CD4-positive, alpha-beta T cell treated with Interleukin-17A for 1 hour (primary cell): ENCODE data around the gene IL4R.

Experiments
- DNase-seq: peaks from one replicate; pipeline ENCODE4 v3.0.0-alpha.2; 2020

IL4R gene

DNA sequence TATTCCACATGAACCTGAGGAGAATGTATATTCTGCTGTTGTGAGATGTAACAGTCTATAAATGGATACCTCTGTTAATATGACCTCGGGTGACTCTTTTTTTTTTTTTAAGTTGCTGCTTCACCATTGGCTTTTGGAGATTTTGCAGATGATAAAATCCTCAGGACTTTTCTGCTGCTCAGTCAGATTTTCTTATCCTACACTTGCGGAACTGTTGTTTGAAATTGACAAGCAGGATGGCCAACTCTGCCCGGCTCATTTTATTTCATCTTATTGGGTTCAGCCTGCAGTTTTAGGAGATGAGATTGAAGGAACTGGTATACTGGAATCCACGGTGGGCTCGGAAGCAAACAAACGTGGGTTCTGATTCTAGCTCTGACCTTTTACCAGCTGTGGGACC lies 19.3 kb downstream of the IL4R start:
- no peak for DNase-seq

DNA sequence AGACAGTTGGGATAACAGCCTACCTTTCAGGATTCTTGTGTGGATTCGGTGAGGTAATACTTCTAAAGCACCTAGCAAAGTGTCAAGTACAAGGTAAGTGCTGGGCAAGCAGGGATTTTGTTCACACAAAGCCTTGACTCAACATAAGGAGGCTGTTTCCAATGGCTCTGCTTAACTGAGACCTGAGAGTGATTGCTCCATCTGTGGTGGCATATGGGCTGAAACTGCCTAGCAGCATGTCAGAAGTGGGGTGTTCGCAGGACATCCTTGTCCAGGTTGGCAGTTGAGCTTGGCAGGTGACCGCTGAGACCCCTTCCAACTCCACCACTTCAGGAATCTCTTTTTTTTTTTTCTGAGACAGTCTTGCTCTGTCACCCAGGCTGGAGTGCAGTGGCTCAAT lies 19.8 kb downstream of the IL4R start:
- no peak for DNase-seq

DNA sequence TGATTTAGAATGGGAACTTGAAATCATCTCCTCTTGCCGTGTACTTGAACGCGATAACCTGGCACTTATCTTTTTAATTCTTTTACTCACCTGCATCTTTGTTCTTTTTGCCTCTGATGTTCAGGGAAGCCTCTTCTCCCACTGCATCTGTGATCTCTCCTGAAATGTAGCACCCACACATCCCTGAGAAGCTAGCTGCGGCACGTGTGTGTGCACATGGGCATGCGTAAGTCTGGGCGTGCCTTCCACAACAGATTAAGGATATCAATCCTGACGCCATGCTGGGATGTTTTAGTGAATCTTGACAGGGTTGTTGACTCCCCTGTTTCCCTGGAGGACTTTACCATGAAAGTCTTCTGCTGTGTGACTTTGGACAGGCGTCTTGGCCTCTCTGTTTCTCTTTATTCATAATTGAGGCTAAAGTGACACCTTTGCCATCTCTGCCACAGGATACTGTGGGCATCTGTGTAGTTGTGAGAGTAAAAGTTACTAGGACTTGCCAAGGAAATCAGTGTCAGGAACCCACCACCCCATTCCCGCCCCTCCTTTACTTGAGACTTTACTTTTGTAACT lies 20.5 kb downstream of the IL4R start:
- no peak for DNase-seq

DNA sequence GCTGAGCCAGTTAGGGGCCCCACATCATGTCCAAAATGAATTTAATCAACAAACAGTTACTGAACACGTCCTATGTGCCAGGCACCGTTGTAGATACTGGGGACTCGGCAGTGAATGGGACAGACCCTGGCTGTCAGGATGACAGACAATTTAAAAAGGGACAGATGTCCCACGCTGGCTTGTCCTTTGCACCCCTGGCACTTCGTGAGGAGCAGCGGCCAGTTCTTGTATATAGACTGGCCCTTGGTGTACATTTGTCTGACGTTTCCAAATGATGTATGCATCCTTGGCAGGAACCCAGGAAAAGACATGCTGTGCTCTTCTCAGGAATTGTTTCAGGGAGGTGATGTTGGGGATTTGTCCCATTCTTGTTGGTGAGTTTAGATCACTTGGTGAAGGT lies 21.1 kb downstream of the IL4R start:
- no peak for DNase-seq

DNA sequence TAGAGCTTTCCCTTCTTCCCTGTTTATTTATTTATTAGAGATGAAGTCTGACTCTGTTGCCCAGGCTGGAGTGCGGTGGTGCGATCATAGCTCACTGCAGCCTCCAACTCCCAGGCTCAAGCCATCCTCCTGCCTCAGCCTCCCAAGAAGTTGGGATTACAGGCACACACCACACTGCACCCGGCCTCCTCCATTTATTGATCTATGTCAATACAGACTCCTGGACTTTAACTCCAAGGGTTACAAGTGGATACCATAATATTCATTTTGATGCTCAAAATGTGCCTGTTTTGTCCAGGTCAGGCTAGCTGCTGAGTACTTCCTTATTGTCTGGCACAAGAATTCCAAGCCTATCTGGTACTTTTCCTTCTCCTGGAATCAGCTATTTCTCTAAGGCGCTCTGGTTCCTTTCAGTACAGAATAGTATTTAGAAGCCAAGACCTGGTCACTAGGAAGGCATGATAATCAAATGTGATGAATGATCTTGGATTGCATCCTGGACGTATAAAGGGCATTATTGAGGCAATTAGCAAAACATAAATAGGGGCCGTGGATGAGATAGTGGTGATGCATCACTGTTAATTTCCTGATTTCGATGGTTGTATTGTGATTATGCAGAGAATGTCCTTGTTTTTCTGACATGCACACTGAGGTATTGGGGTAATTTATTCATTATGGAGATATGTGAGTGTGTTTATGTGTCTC lies 21.7 kb downstream of the IL4R start:
- DNase-seq, result no peak

DNA sequence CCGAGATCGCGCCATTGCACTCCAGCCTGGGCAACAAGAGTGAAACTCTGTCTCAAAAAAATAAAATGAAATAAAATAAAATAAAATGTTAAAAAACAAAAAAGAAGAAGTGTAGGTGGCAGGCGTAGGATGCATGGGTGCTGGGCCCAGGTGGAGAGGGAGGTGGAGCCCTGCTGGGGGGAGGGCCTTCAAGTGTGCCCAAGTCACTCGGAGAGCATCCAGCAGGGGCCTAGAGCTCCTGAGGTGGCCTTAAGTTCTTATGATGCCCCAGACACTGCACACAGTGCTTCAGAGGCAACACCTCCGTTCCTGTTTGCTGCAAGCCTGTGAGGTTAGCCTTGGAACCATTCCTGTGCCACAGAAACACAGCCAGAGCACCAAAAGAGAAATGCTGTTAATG lies 23.2 kb downstream of the IL4R start:
- DNase-seq, result no peak

DNA sequence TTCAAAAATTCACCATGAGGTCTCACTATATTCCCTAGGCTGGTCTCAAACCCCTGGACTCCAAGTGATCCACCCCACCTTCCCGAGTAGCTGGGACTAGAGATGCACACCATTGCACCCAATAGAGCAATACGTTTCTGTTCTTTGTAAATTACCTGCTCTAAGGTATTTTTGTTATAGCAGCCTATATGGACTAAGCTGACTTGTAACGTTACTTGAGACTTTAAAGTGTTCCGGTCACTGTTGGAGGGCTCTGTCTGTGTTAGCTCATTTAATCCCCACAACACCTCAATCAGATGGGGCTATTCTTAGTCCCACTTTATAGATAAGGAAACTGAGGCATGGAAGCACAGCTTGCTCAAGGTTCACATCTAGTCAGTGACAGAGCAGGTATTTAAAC lies 25.4 kb downstream of the IL4R start:
- DNase-seq, result no peak

DNA sequence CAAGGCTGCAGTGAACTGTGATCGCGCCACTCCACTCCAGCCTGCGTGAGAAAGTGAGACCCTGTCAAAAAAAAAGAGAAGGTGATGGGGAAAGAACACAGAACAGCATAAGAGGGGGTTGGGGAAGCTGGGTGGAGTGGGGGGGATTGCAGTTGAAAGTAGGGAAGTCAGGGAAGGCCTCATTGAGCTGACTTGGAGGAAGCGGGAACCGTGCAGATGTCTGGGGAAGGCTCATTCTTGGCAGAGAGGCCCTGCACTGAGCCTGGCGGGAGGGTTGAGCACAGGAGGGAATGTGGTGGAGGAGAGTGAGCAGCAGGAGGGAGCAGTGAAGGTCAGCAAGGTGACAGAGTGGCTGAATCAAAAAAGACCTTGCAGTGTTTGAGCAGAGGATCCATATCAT lies 26.9 kb downstream of the IL4R start:
- no peak for DNase-seq

DNA sequence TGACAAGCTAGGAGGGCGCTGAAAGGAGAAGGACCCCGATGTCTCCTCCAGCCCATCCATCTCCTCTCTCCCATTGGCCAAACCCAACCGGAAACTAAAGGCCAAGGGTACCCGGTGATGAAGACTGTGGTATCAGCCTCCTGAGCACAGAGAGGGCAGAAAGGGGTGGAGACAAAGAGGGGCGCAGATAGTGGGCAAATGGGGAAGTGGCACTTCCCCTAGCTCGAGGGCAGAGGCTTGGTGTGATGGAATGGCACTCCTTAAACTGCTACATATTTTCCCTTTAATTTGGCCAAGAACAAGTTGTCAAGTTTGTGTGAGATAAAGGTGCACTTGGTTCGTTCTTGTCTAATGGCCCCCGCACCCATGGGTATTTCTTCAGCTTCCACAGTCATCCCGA lies 27.8 kb downstream of the IL4R start:
- DNase-seq, result no peak

DNA sequence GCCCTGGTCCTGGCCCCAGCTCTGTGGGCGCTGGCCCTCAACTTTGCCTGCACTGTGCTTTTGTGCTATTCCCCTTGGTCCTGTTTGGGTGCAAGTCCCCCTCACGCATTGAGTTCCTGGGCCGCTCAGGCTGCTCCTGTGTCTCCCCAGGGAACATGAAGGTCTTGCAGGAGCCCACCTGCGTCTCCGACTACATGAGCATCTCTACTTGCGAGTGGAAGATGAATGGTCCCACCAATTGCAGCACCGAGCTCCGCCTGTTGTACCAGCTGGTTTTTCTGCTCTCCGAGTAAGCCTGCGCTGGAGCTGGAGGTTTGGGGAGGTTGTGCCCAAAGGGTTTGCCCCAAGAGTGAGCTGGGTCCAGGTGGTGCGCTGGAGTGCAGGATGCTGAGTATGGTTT lies 28.2 kb downstream of the IL4R start:
- DNase-seq, result no peak

DNA sequence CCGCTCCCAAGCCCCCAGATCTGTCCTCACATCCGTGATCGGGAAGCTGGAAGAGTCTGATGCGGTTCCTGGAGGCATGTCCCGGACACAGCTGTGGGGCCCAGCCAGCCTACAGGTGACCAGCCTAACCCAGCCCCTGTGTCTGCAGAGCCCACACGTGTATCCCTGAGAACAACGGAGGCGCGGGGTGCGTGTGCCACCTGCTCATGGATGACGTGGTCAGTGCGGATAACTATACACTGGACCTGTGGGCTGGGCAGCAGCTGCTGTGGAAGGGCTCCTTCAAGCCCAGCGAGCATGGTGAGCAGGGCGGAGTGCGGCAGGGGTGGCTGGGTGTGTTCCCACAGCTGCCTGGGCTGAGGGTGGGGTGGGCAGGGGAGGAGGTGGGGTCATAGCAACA lies 30.9 kb downstream of the IL4R start:
- DNase-seq, result no peak

DNA sequence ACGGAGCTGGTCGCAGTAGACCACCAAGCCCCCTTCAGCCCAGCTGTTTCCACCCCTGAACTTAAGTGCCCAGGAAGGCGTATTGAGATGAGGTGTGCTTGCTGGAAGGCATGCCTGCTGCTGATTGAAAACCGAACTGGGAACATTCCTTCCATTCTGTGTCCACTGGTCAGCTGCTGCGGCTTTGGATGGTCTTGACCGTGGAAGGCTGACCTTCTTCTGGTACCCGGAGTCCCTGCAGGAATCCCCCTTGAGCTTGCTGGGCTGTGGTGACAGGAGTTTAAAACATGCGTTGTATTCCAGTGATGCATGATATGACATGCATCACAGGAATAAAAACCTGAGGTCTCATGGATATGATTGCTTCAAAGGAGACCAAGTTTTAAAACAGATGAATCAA lies 31.4 kb downstream of the IL4R start:
- no peak for DNase-seq

DNA sequence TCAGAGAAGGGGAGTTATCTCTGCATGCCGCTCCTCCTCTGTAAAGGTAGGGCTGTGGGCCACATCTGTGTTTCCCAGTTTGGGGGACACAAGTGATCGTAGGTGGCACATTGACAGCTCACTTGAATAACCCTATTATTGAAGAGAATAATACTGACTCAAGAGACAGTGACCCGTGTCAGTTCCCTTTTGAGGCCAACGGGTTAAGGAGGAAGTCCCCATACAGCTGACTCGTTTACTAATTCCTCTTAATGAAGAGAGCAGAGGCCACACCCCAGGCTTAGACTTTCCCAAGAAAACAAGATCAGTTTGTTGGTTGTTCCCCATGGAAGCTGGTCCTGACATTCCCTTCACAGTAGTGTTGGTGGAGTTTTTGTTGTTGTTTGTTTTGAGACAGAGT lies 33.0 kb downstream of the IL4R start:
- no peak for DNase-seq

DNA sequence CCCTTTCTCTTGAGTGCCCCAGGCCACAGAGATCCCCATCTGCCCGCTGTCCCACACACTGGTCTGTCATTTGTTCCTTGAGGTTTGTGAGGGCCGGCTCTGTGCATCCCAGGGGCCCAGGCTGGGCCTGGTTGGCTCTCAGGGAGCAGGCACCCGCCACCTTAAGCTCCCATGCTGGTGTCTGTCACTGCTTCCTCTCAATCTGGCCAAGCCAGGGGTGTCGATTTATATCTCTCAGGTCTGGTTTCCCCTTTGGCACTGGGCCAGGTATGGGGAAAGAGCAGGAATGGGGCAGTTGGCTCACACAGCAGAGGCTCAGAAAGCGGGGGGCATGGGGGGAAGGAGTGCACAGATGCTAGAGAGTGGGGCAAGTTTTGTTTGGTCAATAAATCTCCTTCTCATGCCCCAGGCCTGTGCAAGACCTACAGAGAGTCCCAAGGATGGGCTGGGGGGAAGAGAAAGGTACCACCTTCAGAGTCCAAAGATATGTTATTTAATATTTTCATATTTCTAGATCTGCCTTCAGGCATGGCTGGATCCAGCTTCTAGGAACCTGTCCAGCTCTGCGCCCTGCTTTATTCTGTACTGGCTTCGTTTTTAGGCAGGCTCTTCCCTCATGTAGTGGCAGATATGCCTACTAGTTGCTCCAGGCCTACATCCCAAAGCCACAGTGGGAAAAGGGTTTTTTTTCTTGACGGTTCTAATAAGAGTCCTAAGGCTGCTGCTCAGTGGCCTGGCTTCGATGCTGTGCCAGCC lies 34.3 kb downstream of the IL4R start:
- no peak for DNase-seq

DNA sequence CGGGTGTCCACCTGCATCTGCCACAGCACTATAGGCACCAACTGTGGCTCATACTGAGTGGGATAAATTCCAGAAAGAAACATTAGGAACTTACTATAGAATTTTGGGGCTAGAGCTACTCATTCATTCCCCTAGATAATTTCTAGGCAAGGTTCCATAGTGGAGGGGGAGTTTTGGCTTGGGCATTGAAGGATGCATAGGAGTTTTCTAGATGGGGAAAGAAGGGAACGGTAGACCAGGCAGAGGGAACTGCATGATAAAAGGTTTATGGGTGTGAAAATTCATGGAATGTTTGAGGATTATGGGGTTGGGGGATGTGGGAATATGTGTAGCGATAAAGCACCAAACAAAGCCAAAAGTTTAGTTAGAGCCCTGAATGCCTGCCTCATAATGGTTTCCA lies 35.5 kb downstream of the IL4R start:
- no peak for DNase-seq

DNA sequence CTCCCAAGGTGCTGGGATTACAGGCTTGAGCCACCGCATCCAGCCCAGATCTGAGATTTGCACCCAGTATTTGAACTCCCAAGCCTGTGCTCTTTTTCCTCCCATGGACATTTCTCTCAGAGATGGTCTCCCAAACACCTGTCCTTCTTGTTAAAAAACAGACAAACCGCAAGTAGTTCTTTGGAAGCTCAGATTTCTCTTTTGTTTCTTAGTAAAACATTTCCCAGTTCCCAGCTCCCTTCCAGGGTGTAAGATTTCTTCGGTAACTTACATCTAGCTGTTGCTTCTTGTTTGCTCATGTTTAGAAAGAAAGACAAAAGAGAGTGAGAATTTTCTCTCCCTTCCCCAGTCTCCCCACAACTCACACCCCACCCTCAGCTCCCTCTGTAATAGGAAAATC lies 36.2 kb downstream of the IL4R start:
- DNase-seq, result no peak

DNA sequence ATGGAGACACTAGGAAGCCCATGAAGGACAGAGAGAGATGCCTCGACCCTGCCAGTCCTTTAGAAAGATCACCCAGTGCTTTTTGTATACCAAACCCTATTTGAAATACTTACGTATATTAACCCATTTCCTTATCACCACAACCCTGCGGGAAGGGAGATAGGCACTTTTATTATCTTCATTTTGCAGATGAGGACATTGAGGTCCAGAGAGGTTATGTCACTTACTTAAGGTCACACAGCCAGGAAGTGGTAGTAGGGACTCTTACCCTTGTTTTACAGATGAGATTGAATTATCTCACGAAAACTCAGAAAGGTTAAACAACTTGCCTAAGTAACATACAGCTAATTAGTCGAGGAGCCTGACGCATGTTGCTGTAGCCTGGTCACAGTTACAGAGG lies 38.2 kb downstream of the IL4R start:
- DNase-seq, result no peak

DNA sequence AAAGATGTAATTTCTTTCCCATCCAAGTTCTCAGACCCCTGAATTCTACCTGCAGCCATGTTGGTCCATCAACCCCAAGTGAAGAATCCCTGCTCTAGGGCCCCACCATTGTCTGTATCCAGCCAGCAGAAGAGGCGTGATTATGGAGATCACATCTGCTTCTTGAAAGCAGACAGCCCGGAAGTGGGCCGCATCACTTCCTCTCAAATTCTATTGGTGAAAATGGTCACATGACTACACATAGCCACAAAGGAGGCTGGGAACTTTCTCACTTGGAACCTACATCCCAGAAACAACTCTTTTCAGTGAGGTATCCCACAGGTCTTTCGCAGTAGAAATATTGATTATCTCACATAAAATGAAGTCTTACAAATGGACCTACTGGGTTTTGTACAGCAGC lies 40.1 kb downstream of the IL4R start:
- DNase-seq, result no peak

DNA sequence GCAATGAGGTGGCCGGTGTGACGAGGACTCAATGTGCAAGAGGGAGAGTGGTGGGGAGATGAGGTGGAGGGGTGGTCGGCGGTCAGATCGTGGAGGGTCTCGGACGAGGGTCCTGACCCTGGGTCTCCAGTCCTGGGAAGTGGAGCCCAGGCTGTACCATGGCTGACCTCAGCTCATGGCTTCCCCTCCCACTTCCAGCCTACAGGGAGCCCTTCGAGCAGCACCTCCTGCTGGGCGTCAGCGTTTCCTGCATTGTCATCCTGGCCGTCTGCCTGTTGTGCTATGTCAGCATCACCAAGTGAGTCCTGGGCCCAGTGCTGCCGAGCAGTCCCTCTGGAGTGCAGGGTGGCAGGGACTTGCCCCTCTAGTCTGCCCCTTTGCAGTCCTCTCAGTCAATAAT lies 41.8 kb downstream of the IL4R start:
- DNase-seq, result peak; percentile 45

DNA sequence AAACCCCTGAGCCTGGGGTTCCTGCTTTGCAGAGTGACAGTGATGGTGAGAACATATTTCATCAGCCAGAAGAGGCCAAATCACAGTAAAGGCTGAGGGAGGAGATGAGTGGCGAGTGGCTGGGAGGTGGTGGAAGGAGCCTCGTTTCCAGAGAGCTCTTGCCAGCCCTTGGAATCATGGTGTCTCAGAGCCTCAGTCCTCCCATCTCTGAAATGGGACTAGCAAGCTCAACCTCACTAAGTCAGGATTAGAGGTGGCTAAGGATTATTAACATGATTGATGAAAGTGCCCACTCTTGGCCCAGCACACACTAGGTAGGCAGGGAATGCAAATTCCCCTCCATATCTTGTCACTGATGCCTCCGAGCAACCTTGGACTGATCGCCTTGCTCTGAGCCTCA lies 43.0 kb downstream of the IL4R start:
- DNase-seq, result no peak

DNA sequence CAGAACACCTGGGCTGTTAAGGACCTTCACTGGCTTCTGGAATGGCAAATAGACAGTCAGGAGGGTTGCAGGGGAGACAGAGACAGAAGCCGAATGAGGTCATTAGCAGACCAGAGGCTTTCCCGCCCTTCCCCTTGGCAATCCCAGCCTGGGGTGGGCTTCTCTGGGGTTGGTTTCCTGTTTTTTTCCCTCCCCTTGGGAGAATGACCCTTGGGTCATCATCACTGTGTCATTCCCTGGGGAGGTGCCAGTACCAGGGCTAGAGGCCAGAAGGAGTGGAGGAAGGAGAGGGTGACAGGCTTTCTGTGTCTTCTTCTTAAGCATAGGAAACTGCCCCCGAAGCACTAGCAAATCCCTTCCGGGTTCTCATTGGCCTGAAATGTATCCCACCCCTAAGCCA lies 45.3 kb downstream of the IL4R start:
- DNase-seq, result no peak

DNA sequence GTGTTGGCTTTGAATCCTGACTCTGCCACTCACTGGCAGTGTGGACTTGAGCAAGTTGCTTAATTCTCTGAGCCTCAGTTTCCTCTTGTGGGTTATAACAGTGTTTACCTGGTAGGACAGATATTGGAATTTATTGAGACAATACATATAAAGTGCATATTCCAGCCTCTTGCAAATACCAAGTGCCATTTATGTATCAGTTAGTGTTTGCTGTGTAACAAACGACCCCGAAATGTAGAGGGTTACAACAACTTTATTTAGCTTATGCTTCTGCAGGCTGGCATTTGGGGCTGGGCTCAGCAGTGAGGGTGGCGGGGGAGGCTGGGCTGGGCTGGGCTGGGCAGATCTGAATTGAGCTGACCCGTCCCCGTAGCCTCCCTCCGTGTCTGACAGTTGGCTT lies 45.8 kb downstream of the IL4R start:
- DNase-seq, result no peak

DNA sequence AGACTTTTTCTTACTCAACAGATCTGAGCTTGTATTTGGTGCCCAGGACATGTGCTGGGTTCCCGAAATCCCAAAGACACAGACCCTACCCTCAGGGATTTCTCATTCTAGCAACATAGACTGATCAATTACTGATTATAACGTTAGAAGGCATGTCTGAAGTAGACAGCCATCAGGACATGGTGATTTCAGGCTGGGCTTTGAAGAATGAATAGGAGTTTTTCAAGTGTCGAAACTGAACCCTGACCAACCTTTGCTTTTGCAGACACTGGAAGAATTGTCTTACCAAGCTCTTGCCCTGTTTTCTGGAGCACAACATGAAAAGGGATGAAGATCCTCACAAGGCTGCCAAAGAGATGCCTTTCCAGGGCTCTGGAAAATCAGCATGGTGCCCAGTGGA lies 48.2 kb downstream of the IL4R start:
- DNase-seq, result no peak

DNA sequence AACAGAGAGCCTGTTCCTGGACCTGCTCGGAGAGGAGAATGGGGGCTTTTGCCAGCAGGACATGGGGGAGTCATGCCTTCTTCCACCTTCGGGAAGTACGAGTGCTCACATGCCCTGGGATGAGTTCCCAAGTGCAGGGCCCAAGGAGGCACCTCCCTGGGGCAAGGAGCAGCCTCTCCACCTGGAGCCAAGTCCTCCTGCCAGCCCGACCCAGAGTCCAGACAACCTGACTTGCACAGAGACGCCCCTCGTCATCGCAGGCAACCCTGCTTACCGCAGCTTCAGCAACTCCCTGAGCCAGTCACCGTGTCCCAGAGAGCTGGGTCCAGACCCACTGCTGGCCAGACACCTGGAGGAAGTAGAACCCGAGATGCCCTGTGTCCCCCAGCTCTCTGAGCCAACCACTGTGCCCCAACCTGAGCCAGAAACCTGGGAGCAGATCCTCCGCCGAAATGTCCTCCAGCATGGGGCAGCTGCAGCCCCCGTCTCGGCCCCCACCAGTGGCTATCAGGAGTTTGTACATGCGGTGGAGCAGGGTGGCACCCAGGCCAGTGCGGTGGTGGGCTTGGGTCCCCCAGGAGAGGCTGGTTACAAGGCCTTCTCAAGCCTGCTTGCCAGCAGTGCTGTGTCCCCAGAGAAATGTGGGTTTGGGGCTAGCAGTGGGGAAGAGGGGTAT lies 48.9 kb downstream of the IL4R start:
- DNase-seq, result no peak
